Gastroesophageal sphincter (tissue), 4 donors: ENCODE data around the gene ALDOA. TPM values are rescaled to one million over a fixed set of nuclear protein-coding genes. Genes with fewer than 3 reads are reported as not detected.

Source experiments
- ATAC-seq: fragments of 150-250 bp; one replicate; pipeline ENCODE4 v1.9.1; 2016; ENCODE audit warnings: mild to moderate bottlenecking, moderate library complexity
- H3K27ac ChIP-seq, 4 donors: fragments of 200-600 bp; sonication (generic) in 3 of 4; 1 replicate in 3 of 4; 2 replicates in 1 of 4; pipeline ENCODE4 v1.5.1; 2016 to 2019
- H3K27me3 ChIP-seq: fragments of 200-600 bp; sonication (generic); one replicate; pipeline ENCODE4 v1.5.1; 2019
- H3K36me3 ChIP-seq, 2 donors: fragments of 200-600 bp; sonication (generic); one replicate each; pipeline ENCODE4 v1.5.1; 2019; ENCODE audit warnings: control low read depth in 1 of 2
- H3K4me1 ChIP-seq, 3 donors: fragments of 200-600 bp; sonication (generic); 1 replicate in 2 of 3; 2 replicates in 1 of 3; pipeline ENCODE4 v1.5.1; 2016 to 2019; ENCODE audit warnings: control low read depth in 2 of 3
- H3K4me3 ChIP-seq, 2 donors: fragments of 200-600 bp; sonication (generic); one replicate each; pipeline ENCODE4 v1.5.1; 2019; ENCODE audit warnings: mild to moderate bottlenecking in 1 of 2, moderate library complexity in 1 of 2
- H3K9me3 ChIP-seq, 3 donors: fragments of 200-600 bp; sonication (generic); one replicate each; pipeline ENCODE4 v1.5.1; 2017 to 2019; ENCODE audit warnings: control low read depth in 2 of 3
- CTCF ChIP-seq, 4 experiments: fragments of 200-600 bp in 2 of 4; fragments of 450-650 bp in 2 of 4; sonication (generic) in 1 of 4; IDR thresholded peaks; one replicate each; pipeline ENCODE4 v1.5.1; 2017 to 2019; ENCODE audit warnings: antibody characterized with exemption in 4 of 4, mild to moderate bottlenecking in 2 of 4, moderate library complexity in 2 of 4
- EP300 ChIP-seq: sonication (generic); formaldehyde crosslinking; IDR thresholded peaks from one replicate; pipeline ENCODE4 v1.6.1; 2017; ENCODE audit warnings: antibody characterized with exemption, mild to moderate bottlenecking
- POLR2A ChIP-seq, 2 donors: fragments of 450-650 bp; IDR thresholded peaks; one replicate each; pipeline ENCODE4 v1.6.1; 2017; ENCODE audit warnings: antibody characterized with exemption in 2 of 2, mild to moderate bottlenecking in 2 of 2, moderate library complexity in 1 of 2
- POLR2AphosphoS5 ChIP-seq: sonication (generic); formaldehyde crosslinking; IDR thresholded peaks from one replicate; pipeline ENCODE4 v1.6.1; 2017; ENCODE audit warnings: antibody characterized with exemption
- WGBS, 2 donors: methylation state at CpG; one replicate each; pipeline ENCODE4 v1.1.5; 2018; ENCODE audit warnings: low coverage in 1 of 2; 5-methylcytosine and 5-hydroxymethylcytosine counted together
- total RNA-seq, 4 donors: library from RNA; depleted of rRNA; stranded (reverse); fragments of >200 nt; gene quantifications; one replicate each; pipeline ENCODE4 v1.1.0, GENCODE V29; 2016

Gene ALDOA
- total RNA-seq, 4 donors from 2014 or later, result 1,018 to 1,914 (median 1,258) TPM

- Histone ChIP-seq H3K4me1 (peaks cover 0 to 14% (median 4%) of the 10 kb centered on the region in 3 donors), H3K27ac (no peak within 1 kb of the TSS), H3K4me3 (no peak within 1 kb of the TSS), H3K9me3 (no peaks in the 10 kb centered on the region), H3K36me3 (no peaks in the 10 kb centered on the region), H3K27me3 (peaks cover 38% of the 10 kb centered on the region)
- TF ChIP-seq EP300, result no peak
- TF ChIP-seq POLR2AphosphoS5, result no peak
- TF ChIP-seq CTCF (IDR thresholded peaks at IDR 0.05), result no peak
- TF ChIP-seq POLR2A (IDR thresholded peaks at IDR 0.05), result no peak
- WGBS, 2 donors, result 71 to 84% methylated on average over 1 to 6 of the region's 6 CpGs
- no peak for ATAC-seq
Measured at GRCh38 chr16:30022887-30023286, 42.7 kb upstream of the ALDOA start, which contains the start of gene C16orf92. C16orf92 (plus strand) TSS chr16:30023198; CDS start chr16:30023341, 143 bp downstream.

GRCh38 chr16:30023586-30023985 is 42.0 kb upstream of the ALDOA start:
- peaks cover 0 to 14% (median 4%) of the 10 kb centered on the region in 3 donors for H3K4me1 ChIP-seq
- H3K9me3 ChIP-seq, result no peaks in the 10 kb centered on the region
- TF ChIP-seq POLR2AphosphoS5, result no peak
- no peak for TF ChIP-seq POLR2A (IDR thresholded peaks at IDR 0.05)
- TF ChIP-seq CTCF (IDR thresholded peaks at IDR 0.05), result no peak
- no peak for TF ChIP-seq EP300
- H3K27ac ChIP-seq, result no peak overlapping the region
- no peaks in the 10 kb centered on the region for H3K36me3 ChIP-seq
- no peak for ATAC-seq
- no peak overlapping the region for H3K4me3 ChIP-seq
- peaks cover 45% of the 10 kb centered on the region for H3K27me3 ChIP-seq
- 80% methylated on average over 5 of the region's 11 CpGs; no CpG with 5 or more reads in 1 of the 2 donors for WGBS, 2 donors

GRCh38 chr16:30024451-30024850 is 41.1 kb upstream of the ALDOA start:
- TF ChIP-seq CTCF (IDR thresholded peaks at IDR 0.05) (no peak), EP300 (no peak), POLR2AphosphoS5 (no peak), POLR2A (IDR thresholded peaks at IDR 0.05) (no peak)
- ATAC-seq, result no peak
- no CpG with 5 or more reads among the region's 16 CpGs for WGBS, 2 donors
- Histone ChIP-seq H3K27ac (no peak overlapping the region), H3K4me3 (no peak overlapping the region), H3K36me3 (no peaks in the 10 kb centered on the region), H3K9me3 (no peaks in the 10 kb centered on the region), H3K4me1 (peaks cover 0 to 14% (median 4%) of the 10 kb centered on the region in 3 donors), H3K27me3 (peaks cover 54% of the 10 kb centered on the region)

GRCh38 chr16:30025156-30025555 is 40.4 kb upstream of the ALDOA start:
- 40 to 60% methylated on average over 2 of the region's 20 CpGs for WGBS, 2 donors
- TF ChIP-seq POLR2A (IDR thresholded peaks at IDR 0.05), result no peak
- no peak for TF ChIP-seq POLR2AphosphoS5
- no peak for TF ChIP-seq CTCF (IDR thresholded peaks at IDR 0.05)
- H3K27me3 ChIP-seq, result peaks cover 61% of the 10 kb centered on the region
- ATAC-seq, result no peak
- no peaks in the 10 kb centered on the region for H3K36me3 ChIP-seq
- no peak overlapping the region for H3K27ac ChIP-seq
- no peaks in the 10 kb centered on the region for H3K9me3 ChIP-seq
- peaks cover 0 to 14% (median 4%) of the 10 kb centered on the region in 3 donors for H3K4me1 ChIP-seq
- no peak overlapping the region for H3K4me3 ChIP-seq

GRCh38 chr16:30025574-30025973 is 40.0 kb upstream of the ALDOA start:
- no peak for ATAC-seq
- Histone ChIP-seq H3K4me1 (peaks cover 0 to 18% (median 4%) of the 10 kb centered on the region in 3 donors), H3K36me3 (no peaks in the 10 kb centered on the region), H3K4me3 (no peak overlapping the region), H3K27ac (no peak overlapping the region), H3K9me3 (no peaks in the 10 kb centered on the region), H3K27me3 (peaks cover 65% of the 10 kb centered on the region)
- 80% methylated on average over 3 of the region's 7 CpGs for WGBS, 2 donors
- no peak for TF ChIP-seq CTCF (IDR thresholded peaks at IDR 0.05)
- no peak for TF ChIP-seq POLR2AphosphoS5
- no peak for TF ChIP-seq EP300
- TF ChIP-seq POLR2A (IDR thresholded peaks at IDR 0.05), result no peak
